Nephron (organoid): Measurements from ENCODE around the gene KRTAP10-7.

ENCODE experiments used
- H3K27ac Mint-ChIP-seq, 3 experiments: 2 replicates each; pipeline ENCODE4 v1.8.0; 2020; ENCODE audit warnings: mixed read lengths in 3 of 3, mild to moderate bottlenecking in 2 of 3, moderate library complexity in 1 of 3
- H3K27me3 Mint-ChIP-seq: 2 replicates; pipeline ENCODE4 v1.8.0; 2021; ENCODE audit warnings: low read depth, mild to moderate bottlenecking, moderate library complexity, mixed read lengths
- H3K36me3 Mint-ChIP-seq: 2 replicates; pipeline ENCODE4 v1.8.0; 2020; ENCODE audit warnings: low read depth, mixed read lengths
- H3K4me1 Mint-ChIP-seq: 2 replicates; pipeline ENCODE4 v1.8.0; 2020; ENCODE audit warnings: mixed read lengths
- H3K4me3 Mint-ChIP-seq, 3 experiments: 2 replicates each; pipeline ENCODE4 v1.8.0; 2020; ENCODE audit warnings: mild to moderate bottlenecking in 3 of 3, mixed read lengths in 3 of 3, moderate library complexity in 2 of 3
- H3K9me3 Mint-ChIP-seq: 2 replicates; pipeline ENCODE4 v1.8.0; 2020; ENCODE audit warnings: mixed read lengths
- CTCF ChIP-seq, 3 experiments: fragments of 200-600 bp; sonication (generic); IDR thresholded peaks; one replicate each; pipeline ENCODE4 v1.5.0; 2021; ENCODE audit warnings: antibody characterized with exemption in 3 of 3; ENCODE audit not compliant: unreplicated experiment in 3 of 3

The KRTAP10-7 gene

GRCh38 chr21:44614161-44614631, 13.8 kb downstream of the KRTAP10-7 start:
- no peak overlapping the region for H3K27ac Mint-ChIP-seq
- H3K27me3 Mint-ChIP-seq, result peaks cover 11% of the 10 kb centered on the region
- H3K9me3 Mint-ChIP-seq, result peaks cover 30% of the 10 kb centered on the region
- H3K36me3 Mint-ChIP-seq, result no peaks in the 10 kb centered on the region
- H3K4me1 Mint-ChIP-seq, result no peaks in the 10 kb centered on the region
- no peak overlapping the region for H3K4me3 Mint-ChIP-seq
- TF ChIP-seq CTCF (IDR thresholded peaks at IDR 0.05; ENCODE audit: unreplicated experiment in 3 of 3), result no peak

GRCh38 chr21:44614961-44615391, 14.6 kb downstream of the KRTAP10-7 start:
- TF ChIP-seq CTCF (IDR thresholded peaks at IDR 0.05; ENCODE audit: unreplicated experiment in 3 of 3), result no peak
- Mint-ChIP-seq H3K36me3 (no peaks in the 10 kb centered on the region), H3K27ac (no peak overlapping the region), H3K27me3 (peaks cover 11% of the 10 kb centered on the region), H3K4me1 (no peaks in the 10 kb centered on the region), H3K9me3 (peaks cover 30% of the 10 kb centered on the region), H3K4me3 (no peak overlapping the region)

- Mint-ChIP-seq H3K4me3 (no peak overlapping the region), H3K9me3 (peaks cover 31% of the 10 kb centered on the region), H3K36me3 (no peaks in the 10 kb centered on the region), H3K27ac (no peak overlapping the region), H3K4me1 (no peaks in the 10 kb centered on the region), H3K27me3 (peaks cover 11% of the 10 kb centered on the region)
- TF ChIP-seq CTCF (IDR thresholded peaks at IDR 0.05; ENCODE audit: unreplicated experiment in 3 of 3), result no peak
Observed at GRCh38 chr21:44615466-44615865, 15.1 kb downstream of the KRTAP10-7 start.

GRCh38 chr21:44615911-44616590, 15.7 kb downstream of the KRTAP10-7 start:
- peaks cover 11% of the 10 kb centered on the region for H3K27me3 Mint-ChIP-seq
- H3K4me1 Mint-ChIP-seq, result no peaks in the 10 kb centered on the region
- no peak overlapping the region for H3K27ac Mint-ChIP-seq
- no peak overlapping the region for H3K4me3 Mint-ChIP-seq
- TF ChIP-seq CTCF (IDR thresholded peaks at IDR 0.05; ENCODE audit: unreplicated experiment in 3 of 3), result no peak
- peaks cover 29% of the 10 kb centered on the region for H3K9me3 Mint-ChIP-seq
- peaks cover 4% of the 10 kb centered on the region for H3K36me3 Mint-ChIP-seq

GRCh38 chr21:44616591-44616926, 16.2 kb downstream of the KRTAP10-7 start:
- Mint-ChIP-seq H3K9me3 (peaks cover 25% of the 10 kb centered on the region), H3K4me1 (no peaks in the 10 kb centered on the region), H3K27ac (no peak overlapping the region), H3K36me3 (peaks cover 4% of the 10 kb centered on the region), H3K4me3 (no peak overlapping the region), H3K27me3 (peaks cover 11% of the 10 kb centered on the region)
- no peak for TF ChIP-seq CTCF (IDR thresholded peaks at IDR 0.05; ENCODE audit: unreplicated experiment in 3 of 3)

GRCh38 chr21:44617071-44617501, 16.7 kb downstream of the KRTAP10-7 start:
- peaks cover 28% of the 10 kb centered on the region for H3K9me3 Mint-ChIP-seq
- H3K4me3 Mint-ChIP-seq, result no peak overlapping the region
- no peak for TF ChIP-seq CTCF (IDR thresholded peaks at IDR 0.05; ENCODE audit: unreplicated experiment in 3 of 3)
- H3K27ac Mint-ChIP-seq, result no peak overlapping the region
- H3K27me3 Mint-ChIP-seq, result peaks cover 11% of the 10 kb centered on the region
- peaks cover 4% of the 10 kb centered on the region for H3K36me3 Mint-ChIP-seq
- H3K4me1 Mint-ChIP-seq, result no peaks in the 10 kb centered on the region
